HG03095 (cell line): Measurements from ENCODE around the gene MAST4.

Experiments used
- ATAC-seq: cut with Tn5 transposase; IDR thresholded peaks from one replicate; pipeline ENCODE4 v1.9.1; 2021; ENCODE audit warnings: moderate library complexity; ENCODE audit not compliant: unreplicated experiment

Gene MAST4

DNA sequence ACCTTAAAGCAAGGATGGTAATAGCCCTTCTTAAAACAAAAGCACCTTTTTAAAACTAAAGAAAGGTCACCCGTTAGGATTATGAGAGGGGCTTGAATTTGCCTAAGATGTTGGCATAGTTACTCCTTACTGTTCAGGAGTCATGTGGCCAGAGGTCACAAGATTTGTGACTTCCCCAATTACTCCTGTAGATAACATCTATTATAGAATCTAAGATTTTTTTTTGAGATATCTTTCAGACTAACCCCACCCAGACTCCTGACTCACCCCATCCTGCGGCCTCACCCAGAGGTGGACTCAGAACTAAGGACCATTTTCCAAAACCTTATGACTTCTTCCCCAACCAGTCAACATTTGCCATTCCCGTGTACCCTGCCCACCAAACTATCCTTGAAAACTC is 598.0 kb downstream of the MAST4 start:
- ATAC-seq, result no peak

DNA sequence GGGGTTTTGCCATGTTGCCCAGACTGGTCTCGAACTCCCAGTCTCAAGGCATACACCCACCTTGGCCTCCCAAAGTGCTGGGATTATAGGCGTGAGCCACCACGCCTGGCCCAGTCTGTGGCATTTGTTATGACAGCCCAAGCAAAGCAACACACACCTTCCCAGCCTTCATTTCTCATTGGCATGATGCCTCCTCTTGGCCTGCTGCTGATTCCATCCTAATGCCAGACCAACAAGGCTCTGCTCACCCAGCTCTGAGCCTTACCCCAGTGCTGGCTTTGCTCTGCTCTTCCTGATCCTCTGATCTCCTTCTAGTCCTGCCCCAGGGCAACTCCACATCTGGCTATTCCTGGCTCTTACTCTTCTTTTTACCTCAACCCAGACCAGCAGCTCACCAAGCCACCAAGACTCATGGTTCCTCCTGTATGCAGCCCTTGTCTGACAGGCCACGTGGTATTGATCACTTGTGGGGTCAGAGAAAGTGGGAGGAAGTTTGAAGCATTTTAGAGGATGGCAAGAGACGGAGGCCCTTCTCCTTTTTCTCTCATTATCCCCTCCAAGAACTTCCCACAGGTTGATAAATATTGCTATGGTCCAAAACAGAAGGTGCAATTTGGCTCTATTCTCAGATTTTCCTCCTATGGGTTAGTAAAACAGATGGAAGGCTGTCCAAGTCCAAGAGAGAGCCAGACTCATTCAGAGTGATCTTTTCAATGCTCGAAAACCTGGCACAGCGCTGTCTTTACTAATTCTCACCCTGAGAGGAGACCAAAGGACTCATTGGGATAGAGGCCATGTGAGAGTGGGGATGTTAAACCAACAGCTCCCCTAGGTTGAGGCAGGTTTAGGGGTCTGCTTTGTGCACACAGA is 599.4 kb downstream of the MAST4 start:
- ATAC-seq, result no peak

DNA sequence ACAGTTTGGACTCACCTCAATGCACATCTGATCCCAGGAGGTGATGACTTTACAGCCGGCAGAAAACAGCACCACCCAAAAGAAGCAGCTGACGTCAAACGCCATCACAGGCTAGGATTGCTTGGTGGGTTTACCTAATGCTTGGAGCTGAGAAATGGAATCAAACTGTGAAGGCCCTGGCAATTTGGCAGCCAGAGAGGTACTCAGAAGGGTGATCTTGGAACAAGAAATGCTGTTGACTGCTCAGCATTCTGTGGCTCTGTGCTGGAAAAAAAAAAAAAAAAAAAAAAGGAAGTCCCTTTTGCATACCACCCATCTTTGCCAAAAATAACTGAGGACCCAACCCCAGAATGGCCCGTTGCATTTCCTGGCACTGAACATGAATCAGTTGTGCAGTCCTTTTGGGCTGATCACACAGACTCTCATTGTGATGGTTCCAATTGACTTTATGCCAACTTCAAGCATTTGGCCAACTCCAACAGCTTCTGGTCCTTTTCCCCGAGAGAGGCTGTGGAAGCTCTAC is 600.4 kb downstream of the MAST4 start, which contains the start of gene CD180:
CD180 (minus strand) TSS at position 263 of the 523 bp plus-strand sequence; CDS start at position 105, 158 bp downstream.
- no peak for ATAC-seq

DNA sequence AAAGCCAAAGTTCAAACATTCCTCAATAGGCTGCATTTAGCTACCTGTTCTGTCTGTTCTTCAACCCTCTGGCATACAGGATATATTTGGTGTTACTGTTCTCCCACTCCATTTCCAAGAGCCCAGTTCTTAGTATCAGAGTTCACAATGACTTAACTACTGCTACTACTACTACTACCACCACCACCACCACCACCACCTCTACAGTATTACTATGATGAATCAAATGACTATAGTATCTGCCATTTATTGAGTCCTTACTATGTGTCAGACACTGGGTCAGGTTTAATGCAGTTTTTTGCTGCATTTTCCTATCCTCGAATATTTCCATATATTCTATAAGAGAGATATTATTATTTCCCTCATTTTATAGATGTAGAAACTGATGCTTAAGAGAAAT is 601.3 kb downstream of the MAST4 start:
- no peak for ATAC-seq

DNA sequence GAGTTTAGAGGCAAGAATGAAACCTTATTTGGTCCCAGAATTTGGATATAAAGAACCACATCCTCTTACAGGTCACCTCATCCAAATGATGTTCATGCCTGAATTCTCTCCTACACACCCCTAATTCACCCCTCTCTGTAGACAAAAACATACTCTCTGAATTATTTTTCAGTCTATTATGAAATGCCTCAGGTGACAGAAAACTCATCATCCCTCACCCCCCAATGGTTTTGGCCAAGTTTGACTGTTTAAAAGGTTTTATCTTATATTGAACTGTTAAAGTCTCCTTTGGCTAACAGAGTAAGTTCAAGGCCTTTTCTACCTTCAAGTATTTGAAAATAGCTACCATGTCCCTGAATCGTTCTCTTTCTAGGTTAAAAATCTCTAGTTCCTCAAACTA is 602.7 kb downstream of the MAST4 start:
- ATAC-seq, result no peak

DNA sequence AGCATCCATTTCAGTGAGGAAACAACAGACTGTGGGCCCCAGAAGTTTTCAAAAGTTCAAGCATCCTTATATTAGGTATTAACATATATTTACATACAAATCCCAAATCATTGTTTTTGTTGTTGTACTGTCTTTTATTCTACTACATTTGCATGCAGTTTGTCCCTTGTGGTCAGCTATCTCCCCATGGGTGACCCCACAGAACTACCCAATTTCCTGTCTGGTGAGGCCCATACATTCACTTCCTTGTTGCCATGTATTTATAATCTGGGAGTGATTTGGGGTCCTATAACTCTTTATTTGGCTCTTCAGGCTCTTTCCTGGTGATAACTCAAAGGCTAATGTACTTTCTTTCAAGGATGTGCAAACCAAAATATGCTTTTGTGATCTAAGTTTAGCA is 603.7 kb downstream of the MAST4 start:
- no peak for ATAC-seq

DNA sequence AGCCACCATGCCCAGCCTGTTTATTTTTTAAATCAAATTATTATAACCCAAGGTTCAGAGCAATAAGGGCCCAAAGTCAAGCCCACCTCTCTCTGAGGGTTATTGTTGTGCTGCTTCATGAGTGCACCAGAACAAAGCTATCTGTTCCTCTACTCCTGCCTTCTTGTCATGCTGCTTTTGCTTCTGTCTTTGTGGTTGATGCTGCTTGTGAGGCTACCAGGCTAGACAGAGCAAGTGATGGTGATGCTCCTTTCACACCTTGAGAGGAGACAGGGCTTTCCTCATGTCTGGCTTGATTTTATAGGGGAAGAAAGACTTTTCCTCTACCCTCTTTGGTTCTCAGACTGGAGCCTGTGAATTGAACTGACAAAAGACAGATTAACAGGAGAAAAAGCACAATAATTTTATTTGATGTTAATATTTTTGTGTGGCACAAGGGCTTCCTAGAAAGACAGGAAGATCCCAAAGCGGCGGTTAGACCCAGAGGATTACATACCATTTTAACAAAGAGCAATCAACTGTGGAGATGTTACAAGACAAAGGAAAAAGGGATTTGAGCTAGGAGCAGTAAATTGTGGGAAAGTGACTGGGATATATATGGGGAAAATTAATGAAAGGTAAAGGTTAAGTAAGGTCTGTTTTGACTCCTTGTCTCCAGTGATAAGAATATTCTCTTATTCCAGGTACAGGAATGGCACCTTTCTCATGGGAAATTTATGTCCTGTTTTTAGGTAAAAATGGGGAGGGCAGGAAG is 604.8 kb downstream of the MAST4 start:
- ATAC-seq, result no peak

DNA sequence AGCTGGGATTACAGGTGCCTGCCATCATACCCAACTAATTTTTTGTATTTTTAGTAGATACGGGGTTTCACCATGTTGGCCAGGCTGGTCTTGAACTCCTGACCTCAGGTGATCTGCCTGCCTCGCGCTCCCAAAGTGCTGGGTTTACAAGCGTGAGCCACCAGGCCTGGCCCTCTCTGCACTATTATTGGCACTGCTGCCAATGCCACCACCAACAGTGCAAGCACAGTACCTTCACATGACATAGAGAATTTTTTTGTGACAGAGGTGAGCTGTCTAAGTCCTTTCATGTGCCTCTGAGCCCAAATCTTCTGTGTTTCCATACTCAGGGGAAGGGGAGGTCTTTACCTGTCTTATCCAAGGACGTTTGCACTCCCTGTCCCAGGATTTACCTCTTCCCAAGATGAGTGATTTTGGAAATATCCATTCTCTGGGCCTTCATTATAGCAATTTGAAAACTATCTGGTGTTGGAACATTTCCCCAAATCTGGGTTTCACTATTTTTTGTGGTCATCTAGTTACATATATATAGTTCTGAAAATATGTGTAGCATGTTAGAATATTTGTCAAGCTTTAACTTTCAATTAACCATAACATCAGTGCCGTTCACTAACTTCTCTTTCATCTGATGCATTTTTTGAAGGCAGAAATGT is 605.8 kb downstream of the MAST4 start:
- ATAC-seq, result no peak

DNA sequence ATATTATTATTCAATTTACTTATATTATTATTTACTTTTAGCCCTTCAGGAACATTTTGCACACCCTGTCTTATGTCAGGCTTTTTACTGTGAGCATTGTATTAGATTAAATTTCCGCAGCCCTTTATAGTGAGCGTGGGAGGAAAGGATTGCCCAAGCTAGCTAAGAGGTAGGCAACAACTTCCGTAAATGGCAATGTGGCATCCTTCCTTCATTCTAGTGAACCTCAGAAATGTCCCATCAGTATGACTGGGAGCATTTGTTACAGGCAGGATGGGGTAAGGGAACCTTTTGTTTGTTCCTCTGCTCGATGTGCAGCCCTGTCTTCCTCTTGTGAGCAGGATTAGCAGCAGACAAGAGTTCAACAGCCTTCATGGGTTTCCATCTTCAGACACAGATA is 606.6 kb downstream of the MAST4 start:
- no peak for ATAC-seq

DNA sequence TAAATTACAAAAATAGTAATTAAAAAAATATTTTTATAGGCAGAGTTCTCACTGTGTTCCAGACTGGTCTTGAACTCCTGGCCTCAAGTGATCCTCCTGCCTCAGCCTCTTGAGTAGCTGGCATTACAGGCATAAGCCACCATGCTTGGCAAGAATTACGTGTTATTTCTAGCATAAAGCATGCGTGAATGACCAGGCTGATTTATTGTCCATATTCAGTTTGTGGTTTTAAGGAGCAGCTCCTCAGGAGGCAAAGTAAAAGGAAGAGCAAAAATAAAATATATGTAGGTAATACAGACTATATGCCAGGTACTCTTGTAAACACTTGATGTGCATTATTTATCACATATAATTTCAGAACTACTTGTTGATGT is 607.5 kb downstream of the MAST4 start:
- ATAC-seq, result no peak

DNA sequence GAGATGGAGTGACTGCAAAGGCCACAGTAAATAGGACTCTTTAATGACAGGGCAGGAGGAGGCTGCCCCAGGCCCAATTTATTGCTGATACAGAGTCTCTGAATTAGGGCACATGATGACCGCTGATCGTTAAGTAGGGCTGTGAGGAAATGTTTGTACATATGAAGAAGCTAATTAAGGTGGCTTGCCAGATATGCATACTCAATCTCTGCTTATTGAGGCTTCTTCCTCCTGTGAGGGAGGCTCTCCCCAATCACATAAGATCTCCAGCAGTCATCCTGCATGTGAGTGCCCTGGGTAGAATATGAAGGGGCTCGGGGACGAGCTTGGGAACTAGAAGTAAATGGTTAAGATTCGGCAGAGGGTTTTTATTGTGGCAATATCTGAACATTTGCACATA is 608.6 kb downstream of the MAST4 start:
- ATAC-seq, result no peak

DNA sequence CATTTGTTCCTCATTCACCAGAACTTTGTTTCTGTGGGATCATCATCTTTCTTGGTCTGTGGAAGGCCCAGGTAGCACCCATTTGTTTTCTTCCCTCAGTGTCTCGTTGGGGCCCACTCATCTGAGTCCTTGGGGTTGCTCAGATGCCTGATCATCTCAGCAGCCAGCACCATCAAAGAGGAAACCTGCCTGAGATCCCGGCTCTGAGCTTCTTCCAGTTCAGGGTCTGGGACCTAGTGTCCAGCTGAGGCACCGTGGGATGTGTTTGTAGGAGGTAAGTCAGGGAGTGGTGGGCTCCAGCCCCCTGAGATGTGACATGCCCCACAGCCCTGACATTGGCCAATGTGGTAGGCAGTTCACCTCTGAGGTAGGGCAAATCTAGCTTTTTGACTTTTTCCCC is 609.8 kb downstream of the MAST4 start:
- no peak for ATAC-seq

DNA sequence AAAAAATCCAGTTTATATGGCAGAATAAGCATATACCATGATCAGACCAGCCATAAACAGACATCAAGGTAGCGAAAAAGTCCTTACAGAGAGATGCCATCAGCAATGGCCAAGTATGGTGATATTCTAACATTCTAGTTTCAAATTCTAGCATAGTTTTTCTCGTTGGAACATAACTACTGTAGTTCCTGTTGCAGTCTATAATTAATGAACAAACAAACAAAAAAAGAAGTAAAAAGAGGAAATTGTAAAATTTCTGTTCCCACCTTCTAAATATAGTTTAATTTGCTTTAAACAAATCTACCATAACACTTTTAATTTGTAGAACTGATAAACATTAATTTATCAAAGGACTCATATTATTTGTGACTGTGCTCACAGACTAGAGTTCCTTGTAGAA is 610.3 kb downstream of the MAST4 start:
- no peak for ATAC-seq

DNA sequence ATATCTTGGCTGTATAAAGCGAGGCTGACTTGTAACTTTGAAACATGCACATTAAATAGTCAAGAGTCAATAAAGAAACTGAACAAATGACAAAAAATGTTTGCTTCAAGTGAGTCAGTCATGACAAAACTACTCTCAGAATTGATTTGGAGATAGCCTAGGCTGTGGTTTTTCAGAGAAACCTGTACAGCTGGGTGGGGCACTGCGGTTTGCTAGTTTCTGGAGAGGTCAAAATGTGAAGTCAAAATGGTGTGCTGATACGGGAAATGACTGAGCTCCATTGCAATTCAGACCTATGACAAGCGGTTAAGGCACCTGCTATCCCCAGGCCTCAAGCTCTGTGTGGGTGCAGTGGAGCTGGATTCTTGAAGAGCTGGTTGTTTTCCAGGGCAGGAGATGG is 610.7 kb downstream of the MAST4 start:
- peak; percentile 80 for ATAC-seq

DNA sequence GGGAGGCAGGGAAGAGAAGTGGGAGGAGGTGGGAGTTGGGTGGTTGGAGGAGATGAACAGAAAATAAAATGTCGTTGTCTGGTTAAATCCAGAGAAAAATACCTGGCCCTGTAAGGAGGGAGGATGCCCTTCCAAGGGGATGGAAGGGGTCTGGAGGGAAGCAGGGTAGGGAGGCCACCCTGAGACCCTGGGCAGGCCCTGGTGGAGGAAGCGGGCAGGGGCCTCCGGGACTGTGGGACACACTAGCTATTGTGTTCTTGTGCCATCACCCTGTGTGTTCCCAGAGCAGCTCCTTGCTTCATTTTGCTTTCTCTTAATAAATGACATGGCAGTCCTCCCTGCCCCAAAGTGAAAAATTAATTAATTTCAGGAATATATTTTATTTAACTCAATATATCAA is 612.2 kb downstream of the MAST4 start:
- no peak for ATAC-seq

DNA sequence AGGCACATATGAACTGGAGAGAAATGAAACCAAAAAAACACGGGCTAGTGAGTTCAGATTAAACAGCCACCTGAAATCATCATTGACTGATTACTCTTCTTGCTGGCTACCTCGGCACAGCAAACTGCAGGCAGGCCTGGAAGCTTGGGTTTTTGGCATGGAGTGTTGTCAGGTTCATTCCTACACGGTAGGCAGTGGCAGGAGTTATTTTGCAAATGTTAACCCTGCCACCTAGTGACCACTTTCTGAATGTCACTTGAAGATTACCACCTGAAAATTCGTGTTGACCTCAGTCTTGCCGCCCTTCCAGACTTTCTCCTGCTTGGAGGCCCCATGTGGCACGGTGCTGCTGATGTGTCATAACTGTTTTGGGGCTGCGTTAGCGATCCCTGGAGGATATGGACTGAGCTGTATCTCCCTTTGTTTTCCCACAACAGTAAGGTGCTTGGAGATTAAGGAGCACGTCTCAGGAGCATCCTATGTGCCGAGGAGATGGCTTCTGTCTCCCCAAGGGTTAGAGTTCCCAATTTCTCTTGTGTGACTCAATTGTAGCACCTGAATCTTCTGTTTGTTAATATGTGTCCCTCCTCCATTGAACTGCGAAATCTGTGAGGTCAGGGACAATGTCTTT is 613.1 kb downstream of the MAST4 start:
- no peak for ATAC-seq

DNA sequence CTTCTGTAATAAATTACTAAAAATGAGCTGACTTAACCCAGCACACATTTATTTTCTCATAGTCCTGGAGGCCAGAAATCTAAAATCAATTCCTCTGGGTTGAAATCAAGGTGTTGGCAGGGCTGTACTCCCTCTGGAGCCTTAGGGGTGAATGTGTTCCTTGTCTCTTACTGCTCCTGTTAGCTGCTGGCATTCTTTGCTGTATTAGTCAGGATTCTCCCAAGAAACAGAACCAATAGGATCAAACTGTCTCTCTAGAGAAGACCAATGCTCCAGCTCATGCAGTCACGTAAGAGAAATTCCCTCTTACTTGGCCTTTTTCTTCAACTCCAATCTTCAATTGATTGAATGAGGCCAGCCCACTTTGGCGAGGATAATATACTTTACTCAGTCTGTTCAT is 615.7 kb downstream of the MAST4 start:
- ATAC-seq, result no peak

DNA sequence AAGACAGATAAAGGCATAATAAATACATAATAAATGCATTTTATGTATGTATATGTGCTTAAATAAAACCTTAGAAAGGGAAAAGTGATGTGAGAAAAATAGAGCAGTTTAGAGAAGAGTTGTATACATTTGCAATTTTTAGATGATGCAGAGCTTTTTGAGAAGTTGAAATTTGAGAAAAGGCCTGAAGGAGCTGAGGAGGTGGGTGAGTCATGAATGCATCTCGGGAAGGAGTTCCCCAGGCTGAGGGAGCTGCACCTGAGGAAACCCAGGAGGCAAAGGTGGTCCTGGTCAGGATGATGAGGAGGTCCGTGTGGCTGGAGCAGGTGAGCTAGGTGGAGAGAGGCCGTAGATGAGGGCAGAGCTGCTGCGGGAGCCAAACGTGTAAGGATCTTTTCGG is 617.8 kb downstream of the MAST4 start:
- ATAC-seq, result no peak

DNA sequence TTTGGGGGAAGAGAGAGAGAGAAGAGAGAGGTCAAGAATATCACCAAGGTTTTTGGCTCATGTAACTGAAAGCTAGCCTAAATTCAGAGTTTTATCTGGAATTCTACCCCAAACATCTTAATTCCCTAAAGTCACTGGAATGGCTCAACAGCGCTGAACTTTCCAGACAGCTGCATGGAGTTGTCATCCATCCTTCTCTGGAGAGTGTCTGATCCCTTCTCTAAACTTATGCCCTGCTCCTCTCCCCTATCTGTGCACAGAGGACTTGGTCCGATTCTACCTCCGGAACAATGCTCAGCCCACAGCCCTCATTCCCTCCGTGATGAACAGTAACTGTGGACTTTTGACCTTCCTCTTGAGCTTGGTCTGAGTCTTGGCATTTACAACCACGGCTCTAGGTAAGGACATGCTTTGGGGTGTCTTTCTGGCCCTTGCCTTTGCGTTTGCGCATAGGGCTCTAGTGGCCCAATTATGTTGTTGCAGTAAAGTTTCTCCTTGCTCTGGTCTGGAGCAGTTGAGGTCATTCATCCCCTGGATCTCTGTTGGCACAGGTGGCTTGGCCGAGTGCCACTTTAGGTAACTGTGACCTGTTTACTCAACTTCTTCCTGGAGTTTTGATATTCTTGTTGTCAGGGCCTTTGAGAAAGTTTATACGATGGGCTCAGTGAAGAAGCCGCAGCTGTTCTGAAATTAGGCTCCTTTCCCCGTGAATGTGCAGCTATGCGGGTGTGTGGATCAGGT is 618.7 kb downstream of the MAST4 start:
- ATAC-seq, result no peak
